Dermis microvascular lymphatic vessel endothelial cell (primary cell): ENCODE results near the gene SFTPB. TPM values are rescaled to one million over a fixed set of nuclear protein-coding genes. Genes with fewer than 3 reads are reported as not detected.
A peak's percentile ranks its signal among the peaks of the same experiment; 100 is the strongest.
"Not testable (repeated sequence)": the region's sequence is repeated elsewhere in the genome, so short reads cannot be mapped to it uniquely, and the experiment has no call there.

Source experiments
- DNase-seq, 2 donors: peaks; one replicate each; pipeline versions ENCODE4 v3.0.0 to v3.0.0-alpha.2; 2010; ENCODE audit warnings: low read depth in 2 of 2
- total RNA-seq: library from RNA; depleted of rRNA; stranded (reverse); fragments of >200 nt; gene quantifications from 2 replicates; pipeline ENCODE4 v1.2.1, GENCODE V29; 2014

SFTPB gene
- total RNA-seq, 1 donor from 2014 or later = not detected

DNA sequence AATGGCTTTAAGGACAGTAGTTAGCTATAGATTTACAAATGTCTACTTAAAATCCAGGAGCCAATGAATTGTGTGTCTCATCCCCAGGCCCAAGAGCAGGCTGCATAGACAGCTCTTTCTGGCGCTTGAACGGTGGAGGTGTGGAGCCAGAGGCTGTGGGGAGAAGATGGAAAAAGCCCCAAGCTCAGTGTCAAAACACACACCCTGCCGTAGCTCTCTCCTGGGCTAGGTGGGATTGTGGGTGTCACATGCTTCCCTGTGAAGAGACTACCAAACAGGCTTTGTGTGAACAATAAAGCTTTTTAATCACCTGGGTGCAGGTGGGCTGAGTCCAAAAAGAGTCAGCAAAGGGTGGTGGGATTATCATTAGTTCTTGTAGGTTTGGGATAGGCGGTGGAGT is 10.6 kb downstream of the SFTPB start:
- not testable (repeated sequence) for DNase-seq

DNA sequence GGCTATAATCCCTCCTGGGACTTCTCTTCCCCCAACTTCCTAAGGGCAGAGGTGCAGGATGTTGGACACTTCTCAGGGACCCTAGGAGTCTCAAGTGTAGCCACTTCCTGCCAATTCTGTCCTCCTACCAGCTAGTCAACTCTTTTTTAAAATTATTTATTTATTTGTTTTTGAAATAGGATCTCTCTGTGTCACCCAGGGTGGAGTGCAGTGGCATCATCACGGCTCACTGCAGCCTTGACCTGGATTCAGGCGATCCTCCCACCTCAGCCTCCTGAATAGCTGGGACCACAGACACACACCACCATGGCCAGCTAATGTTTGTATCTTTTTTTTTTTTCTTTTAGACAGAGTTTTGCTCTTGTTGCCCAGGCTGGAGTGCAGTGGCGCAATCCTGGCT is 11.5 kb downstream of the SFTPB start:
- no peak for DNase-seq

DNA sequence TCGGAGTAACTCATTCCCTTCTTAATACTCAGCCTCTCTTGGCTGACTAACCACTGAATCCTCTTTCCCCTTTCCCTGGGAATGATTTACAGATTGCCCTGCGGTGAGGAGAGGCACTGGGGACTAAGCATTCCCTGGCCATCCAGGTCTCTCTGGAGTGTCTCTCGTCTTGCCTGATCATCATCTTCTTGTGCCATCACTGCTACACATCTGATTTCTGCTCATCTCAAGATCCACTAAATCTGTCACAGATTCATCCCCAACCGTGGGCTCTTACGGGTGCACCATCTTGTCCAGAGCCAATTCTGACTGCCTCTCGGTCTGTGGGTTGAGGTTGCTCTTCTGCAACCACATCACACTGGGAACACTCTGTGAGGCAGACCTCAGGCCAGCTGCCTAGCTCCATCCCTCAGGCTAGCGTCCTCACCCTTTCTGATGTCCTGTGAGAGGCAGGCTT is 12.0 kb downstream of the SFTPB start:
- no peak for DNase-seq

DNA sequence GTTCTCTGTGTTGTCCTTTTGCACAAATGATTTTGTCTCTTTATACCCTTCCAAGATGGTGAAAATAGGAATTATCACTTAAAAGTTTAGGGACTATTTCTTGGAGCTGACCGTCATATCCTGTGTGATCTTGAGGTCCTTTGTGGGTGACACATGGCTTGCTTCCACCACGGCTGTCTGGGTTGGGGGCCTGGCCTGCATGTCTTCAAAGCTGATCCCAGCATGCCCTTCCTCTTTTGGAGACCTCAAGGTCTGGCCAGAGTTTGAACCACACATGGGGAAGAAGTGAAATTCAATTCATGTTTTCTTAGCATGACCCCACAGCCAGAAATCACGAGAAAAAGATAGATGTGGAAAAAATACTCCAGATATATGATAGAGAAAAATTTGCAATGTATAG is 14.0 kb downstream of the SFTPB start:
- DNase-seq = no peak

DNA sequence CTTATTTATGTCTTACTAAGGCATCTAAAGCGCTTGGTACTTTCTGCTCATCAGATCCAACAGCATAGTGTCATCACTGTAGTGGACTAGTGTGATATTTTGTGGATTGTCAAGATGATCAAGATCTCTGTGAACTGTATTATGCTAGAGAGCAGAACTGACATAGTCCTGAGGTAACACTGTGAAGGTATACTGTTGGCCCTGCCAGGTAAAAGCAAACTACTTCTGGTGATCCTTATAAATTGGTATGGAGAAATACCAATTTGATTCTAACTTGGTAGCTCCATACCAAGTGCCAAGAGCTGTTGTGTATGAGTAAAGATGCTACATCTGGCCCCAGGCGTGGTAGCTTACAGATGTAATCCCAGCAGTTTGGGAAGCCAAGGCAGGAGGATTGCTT is 15.9 kb downstream of the SFTPB start:
- DNase-seq = no peak

DNA sequence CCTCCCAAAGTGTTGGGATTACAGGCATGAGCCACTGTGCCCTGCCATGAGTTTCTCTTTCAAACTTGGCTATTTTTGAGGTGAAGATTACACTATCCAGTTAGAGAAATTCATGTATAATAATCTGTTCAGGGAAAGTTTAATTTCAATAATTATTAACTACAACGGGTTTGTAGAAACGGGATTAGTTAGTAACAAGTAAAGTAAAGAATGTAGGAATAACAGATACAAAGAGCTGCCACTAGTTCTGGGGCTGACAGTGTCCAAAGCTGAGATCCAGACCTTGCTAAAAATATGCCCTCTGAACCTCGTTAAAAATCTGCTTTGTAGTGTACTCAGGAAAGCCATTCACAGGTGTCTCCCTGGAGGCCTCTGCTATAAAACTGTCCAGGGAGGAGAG is 16.9 kb downstream of the SFTPB start:
- DNase-seq = no peak

DNA sequence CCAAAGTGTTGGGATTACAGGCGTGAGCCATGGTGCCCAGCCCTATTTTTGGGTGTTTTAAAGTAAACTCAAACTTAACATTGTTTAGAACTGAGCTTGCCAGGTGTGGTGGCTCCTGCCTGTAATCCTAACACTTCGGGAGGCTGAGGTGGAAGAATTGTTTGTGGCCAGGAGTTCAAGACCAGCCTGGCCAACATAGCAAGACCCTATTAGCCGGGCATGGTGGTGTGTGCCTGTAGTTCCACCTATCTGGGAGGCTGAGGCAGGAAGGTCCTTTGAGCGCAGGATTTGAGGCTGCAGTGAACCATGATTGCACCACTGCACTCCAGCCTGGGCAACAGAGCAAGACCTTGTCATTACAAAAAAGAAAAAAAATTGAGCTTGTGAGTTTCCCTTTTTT is 17.5 kb downstream of the SFTPB start:
- no peak for DNase-seq

DNA sequence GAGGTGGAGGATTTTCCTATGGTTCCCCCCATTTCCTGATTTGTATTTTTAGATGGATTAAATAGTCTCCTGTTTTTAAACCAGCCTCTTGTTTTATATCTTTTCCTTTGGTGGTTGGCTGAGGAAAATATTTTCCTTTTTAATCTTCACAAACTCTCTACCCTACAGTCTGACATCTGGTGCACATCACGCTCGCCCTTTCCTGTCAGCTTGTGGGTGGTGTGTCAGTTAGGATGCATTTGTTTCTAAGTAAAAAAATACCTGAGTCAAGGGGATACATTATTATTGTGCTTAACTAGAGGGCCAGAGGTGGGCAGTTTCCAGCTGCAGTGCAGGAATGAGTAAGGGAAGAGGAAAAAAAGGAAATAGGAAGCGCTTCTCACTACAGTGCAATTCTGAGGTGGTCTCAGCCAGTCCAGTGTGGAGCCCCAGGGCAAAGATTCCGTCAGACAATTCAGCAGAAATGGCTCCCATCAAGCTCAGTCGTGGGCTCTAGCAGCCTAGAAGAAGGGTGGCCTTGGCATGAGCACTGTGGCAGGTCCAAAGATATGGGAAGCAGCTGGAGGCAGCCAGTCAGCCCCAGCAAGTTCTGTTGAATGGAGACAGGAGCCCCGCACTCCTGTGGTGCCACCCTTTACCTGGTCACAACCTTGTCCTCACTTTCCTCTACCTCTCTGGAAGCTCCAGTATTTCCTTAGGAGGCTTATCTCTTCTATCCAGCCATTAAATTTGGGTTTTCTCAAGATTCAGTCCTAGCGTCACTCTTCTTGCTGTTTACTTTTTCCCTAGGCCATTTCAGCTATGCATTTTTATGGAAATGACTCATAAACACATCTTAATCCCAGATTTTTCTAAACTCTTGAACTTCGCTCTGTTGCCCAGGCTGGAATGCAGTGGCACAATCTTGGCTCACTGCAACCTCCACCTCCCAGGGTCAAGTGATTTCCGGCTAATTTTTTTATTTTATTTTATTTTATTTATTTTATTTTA is 18.5 kb downstream of the SFTPB start:
- DNase-seq = peak in 1 of 2 donors; percentile 34

DNA sequence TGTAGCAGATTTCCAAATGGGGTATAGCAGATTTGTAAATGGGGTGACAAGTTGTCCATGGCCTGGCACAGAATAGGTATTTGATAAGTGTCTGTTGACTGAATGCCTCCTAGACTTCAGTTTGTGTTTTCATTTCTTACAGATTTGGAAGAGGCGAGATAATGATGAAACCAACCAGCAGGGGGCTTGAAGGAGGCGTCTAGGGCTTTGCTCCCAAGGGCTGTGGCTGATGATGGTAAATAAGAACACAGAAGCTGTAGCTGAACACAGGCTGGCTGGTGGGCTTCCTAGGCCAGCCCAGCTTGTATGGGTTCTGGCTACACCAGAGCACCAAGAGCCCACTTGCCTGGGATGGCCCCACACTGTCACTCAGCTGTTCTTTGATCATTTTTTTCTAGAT is 19.4 kb downstream of the SFTPB start:
- DNase-seq = peak in 1 of 2 donors; percentile 60

DNA sequence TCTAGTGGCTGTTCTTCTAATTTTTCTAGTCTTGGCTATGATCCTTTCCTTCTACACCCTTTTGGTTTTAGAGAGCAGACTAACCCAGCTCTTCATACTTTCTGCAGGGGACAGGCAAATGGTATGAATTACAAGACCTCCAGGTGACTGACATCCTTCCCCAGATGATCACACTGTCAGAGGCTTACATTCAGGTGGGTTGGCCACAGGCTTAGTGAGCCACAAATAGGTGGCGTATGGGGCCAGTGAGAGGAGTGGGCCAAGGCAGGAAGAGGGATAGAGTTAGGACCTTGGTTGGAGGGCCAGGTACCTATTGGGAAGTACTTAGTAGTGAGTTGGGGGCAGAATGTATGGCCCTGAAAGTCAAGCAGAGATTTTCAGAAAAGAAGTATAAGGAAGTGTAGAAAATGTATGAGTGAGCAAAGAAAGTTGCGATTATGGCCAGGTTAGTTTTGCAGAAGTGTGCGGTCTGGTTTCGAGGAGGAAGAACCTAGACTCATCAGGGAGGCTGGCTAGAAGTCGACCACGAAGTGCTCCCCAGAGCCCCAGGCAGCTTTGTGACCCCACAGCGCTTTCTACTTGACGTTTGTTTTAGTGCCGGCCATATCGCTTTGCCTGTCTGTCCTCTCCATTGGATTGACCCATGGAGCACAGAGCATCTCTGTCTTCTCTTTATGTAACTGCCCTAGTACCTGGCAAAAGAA is 20.0 kb downstream of the SFTPB start:
- DNase-seq = no peak

DNA sequence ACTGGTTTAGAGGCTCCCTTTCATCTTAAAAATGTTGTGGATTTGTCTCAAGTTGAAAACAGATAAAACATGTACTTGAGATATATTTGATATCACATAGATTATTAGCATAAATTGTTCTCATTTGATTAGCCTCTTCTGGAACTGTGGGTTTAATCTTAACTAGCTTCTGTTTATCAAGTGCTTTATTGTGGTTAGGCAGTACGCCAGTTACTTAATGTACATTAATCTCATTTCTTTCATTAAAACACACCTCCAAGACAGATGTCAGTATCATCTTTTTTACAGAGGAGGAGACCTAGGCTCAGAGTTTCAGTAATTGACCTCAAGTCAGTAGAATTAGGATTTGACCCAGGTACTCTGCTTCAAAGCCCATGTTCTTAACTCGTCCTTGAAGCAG is 21.8 kb downstream of the SFTPB start:
- DNase-seq = no peak

DNA sequence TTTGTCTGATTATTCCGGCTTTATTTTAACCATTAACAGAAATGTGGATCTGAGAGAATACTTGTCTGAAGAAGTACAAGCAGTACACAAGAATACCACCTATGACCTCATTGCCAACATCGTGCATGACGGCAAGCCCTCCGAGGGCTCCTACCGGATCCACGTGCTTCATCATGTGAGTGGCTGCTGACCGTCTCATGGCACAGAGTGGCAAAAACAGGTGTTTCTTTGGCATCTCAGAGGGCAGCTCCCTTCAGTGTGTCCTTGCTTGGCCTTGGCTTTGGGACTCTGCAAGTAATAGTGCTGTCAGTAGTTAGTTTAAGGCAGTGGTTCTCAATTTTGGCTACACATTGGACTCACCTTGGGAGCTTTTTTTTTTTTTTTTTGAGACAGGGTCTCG is 23.1 kb downstream of the SFTPB start:
- DNase-seq = no peak

DNA sequence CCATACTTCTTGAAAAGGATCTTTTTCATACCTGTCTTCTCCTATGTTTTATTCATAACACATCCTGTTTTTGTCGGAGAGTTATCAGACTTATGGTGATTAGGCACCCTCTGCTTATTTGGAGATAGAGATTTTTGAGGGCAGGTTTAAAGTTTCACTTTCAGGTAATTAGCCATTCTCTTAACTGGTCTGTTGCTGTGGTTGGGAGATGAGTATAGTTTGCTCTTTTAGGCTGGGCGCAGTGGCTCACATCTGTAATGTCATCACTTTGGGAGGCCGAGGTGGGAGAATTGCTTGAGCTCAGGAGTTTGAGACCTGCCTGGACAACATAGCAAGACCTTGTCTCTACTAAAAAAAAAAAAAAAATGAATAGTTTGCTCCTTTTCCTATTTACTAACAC is 25.3 kb downstream of the SFTPB start:
- no peak for DNase-seq

DNA sequence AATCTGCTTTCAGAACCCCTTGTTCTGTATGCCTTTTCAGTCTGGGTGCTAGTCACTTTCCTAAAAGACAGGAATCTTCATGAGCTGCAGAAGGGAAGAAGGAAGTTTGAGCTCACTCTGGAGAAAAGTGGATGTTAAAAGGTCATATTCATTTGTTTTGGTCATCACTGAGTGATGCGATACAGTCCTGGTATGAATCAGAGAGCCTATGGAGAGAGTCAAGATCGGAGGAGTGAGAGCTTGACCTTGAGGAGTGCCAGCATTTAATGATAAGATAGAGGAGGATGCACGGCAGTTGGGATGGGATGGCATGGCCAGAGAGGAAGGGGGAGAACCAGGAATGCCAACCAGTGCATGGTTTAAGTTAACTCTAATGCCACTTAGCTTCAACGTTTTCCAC is 32.4 kb downstream of the SFTPB start:
- DNase-seq = no peak

DNA sequence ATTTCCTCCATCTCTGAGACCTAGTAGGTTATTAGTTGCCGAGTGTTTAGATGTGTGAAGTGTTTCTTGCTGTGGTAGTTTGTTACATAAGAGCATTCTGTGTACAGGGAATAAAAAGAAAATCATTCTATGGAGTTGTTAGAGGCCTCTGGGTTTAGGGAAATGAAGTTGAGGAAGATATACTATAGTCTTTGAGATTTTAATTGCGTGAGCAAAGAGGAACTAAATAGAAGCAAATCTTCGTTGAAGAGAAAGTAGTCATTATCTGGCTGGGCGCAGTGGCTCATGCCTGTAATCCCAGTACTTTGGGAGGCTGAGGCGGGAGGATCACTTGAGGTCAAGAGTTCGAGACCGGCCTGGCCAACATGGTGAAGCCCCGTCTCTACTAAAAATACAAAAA is 33.0 kb downstream of the SFTPB start:
- no peak for DNase-seq

DNA sequence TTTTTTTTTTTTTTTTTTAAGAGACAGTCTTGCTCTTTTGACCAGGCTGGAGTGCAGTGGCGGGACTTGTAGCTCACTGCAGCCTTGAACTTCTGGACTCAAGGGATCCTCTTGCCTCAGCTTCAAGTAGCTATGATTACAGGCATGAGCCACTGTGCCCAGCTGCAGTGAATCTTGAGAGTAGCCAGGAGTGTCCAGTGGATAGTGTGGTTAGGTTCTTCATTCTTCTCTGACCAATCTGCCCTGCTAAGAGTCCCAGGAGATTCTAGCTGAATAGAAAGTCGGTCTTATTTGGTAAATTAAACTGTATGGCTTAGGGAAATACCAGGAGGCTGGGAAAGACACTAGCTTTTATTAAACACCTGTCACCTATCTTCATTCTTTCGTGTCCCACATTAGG is 36.7 kb downstream of the SFTPB start:
- no peak for DNase-seq

DNA sequence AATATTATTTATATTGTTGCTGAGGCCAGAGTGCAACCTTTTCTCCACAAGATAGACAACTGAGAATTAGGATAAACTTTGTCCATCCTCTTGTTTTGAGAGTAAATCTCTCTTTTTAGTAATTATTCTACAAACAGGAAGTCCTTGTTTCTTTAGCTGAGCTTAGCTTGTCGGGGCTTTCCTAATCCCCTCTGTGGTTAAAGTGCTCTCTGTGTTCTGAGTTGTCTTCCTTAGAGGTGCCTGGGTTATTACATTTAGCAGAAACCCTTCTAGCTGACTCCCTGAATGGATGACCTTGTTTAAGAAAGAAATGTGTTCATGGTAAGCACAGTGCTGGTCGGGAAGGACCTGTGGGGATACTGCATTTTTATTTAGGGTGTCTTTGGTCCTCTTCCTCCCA is 39.3 kb downstream of the SFTPB start:
- DNase-seq = no peak

DNA sequence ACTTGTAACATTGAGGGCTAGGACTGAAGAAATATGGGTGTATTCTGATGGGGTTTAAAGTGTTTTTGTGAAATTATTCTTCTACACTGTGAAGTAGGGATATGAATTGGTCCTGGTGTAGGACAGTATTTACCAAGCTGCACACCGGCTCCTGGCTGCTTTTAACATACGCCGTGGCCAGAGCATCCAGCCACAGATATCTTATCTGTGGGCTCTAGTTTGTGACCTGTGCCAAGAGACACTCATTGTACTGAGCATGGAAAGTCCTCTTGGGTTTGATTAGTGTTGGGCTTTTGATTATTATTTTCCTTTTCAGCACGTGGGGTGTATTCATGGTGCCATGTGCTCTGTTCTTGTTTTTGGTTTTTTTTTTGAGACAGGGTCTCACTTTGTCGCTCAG is 44.0 kb downstream of the SFTPB start:
- DNase-seq = no peak

DNA sequence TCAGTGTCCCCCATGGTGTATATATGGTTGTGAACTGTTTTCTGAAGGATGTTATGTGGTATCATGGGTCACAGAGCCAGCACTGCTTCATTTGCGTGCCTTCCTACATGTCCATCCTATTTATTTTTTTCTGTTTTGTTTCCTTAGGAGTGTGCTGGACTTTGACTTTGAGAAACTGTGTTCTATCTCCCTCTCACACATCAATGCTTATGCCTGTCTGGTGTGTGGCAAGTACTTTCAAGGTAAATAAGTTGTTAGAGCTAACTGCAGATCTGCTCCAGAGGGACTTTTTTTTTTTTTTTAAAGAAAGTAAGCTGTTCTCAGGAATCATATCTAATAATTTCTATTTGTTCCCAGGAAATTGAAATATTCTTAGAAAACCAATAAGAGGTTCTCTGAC is 46.7 kb downstream of the SFTPB start:
- DNase-seq = no peak

DNA sequence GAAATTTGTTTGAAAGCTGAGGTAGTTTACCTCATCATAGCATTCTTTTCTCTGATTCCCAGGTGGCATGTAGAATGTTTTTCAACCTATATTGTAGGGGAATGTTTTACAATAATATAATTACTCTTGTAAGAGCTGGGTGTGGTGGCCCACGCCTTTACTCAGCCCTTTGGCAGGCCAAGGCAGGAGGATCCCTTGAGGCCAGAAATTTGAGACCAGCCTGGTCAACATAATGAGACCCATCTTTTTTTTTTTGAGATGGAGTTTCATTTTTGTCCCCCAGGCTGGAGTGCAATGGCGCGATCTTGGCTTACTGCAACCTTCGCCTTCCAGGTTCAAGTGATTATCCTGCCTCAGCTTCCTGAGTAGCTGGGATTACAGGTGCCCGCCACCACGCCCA is 48.4 kb downstream of the SFTPB start:
- no peak for DNase-seq

DNA sequence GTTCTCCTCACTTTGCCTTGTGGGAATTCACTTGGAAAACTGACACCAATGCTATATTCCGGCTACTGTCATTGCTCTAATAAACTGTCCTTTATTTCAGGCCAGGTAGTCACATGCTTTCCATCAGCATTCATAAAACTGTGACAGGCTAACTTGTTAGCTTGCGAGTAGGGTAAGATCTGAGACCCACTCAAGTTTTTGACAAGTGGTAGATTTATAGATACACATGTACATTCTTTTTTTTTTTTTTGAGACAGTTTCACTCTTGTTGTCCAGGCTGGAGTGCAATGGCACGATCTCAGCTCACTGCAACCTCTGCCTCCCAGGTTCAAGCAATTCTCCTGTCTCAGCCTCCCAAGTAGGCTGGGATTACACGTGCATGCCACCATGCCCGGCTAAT is 50.3 kb downstream of the SFTPB start:
- DNase-seq = not testable (repeated sequence)

DNA sequence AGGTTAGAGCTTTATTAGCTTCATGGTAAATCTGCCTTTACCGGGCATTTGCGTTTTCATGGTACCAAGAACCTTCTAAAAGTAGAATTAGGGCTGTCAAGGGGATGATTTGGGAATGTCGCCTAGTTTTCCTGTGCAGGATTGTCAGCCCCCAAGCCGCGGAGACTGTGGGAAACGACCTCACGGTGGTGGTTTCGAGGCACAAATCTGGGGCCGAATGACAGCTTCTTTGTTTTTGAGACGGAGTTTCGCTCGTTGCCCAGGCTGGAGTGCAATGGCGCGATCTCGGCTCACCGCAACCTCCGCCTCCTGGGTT is 52.6 kb downstream of the SFTPB start:
- DNase-seq = no peak

DNA sequence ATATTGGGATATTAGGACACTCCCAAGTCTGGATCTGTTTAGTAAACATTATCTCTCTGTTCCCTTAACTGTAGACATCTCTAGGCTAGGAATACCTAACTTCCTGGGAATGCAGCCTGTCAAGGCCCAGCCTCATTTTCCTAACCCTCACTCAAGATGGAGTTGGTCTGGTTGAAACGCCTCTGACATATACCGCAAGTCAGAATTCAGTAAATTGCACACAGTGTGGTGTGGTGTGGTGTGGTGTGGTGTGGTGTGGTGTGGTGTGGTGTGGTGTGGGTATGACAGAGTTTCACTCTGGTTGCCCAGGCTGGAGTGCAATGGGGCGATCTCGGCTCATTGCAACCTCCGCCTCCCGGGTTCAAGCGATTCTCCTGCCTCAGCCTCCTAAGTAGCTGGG is 53.2 kb downstream of the SFTPB start:
- DNase-seq = not testable (repeated sequence)
